NCI-H2227 treated with DMSO at 0.1 percent for 48 hours (cell line): ENCODE data around the gene PLCL2.

Source experiments
- DNase-seq: peaks from one replicate; lab custom pipeline; 2025; lab: John Stamatoyannopoulos, UW

The PLCL2 gene

GRCh38 chr3:17011728-17012338 is 127.1 kb downstream of the PLCL2 start:
- DNase-seq, result no peak

GRCh38 chr3:17013050-17013449 is 128.3 kb downstream of the PLCL2 start:
- DNase-seq, result no peak

GRCh38 chr3:17013571-17013970 is 128.8 kb downstream of the PLCL2 start:
- DNase-seq, result no peak

GRCh38 chr3:17014284-17014683 is 129.5 kb downstream of the PLCL2 start:
- DNase-seq, result no peak

GRCh38 chr3:17014709-17015108 is 130.0 kb downstream of the PLCL2 start:
- DNase-seq, result no peak

- DNase-seq, result no peak
Observed at GRCh38 chr3:17021614-17022013, 136.9 kb downstream of the PLCL2 start.

- no peak for DNase-seq
Observed at GRCh38 chr3:17023006-17023664, 138.4 kb downstream of the PLCL2 start.

GRCh38 chr3:17025594-17026139 is 140.9 kb downstream of the PLCL2 start:
- no peak for DNase-seq

- no peak for DNase-seq
Observed at GRCh38 chr3:17027318-17027717, 142.6 kb downstream of the PLCL2 start.

GRCh38 chr3:17028363-17028762 is 143.6 kb downstream of the PLCL2 start:
- no peak for DNase-seq

- no peak for DNase-seq
Observed at GRCh38 chr3:17030438-17030837, 145.7 kb downstream of the PLCL2 start.

- peak; percentile 61 for DNase-seq
Observed at GRCh38 chr3:17030956-17031652, 146.3 kb downstream of the PLCL2 start.

- no peak for DNase-seq
Observed at GRCh38 chr3:17032407-17033034, 147.8 kb downstream of the PLCL2 start.

GRCh38 chr3:17033516-17034168 is 148.9 kb downstream of the PLCL2 start:
- DNase-seq, result no peak

- no peak for DNase-seq
Observed at GRCh38 chr3:17035033-17035432, 150.3 kb downstream of the PLCL2 start.

- no peak for DNase-seq
Observed at GRCh38 chr3:17035966-17036365, 151.2 kb downstream of the PLCL2 start.

- DNase-seq, result no peak
Observed at GRCh38 chr3:17038141-17038540, 153.4 kb downstream of the PLCL2 start.

- peak; percentile 26 for DNase-seq
Observed at GRCh38 chr3:17038900-17039553, 154.3 kb downstream of the PLCL2 start.

GRCh38 chr3:17039594-17039993 is 154.8 kb downstream of the PLCL2 start:
- DNase-seq, result no peak

GRCh38 chr3:17040322-17040989 is 155.7 kb downstream of the PLCL2 start:
- no peak for DNase-seq

- no peak for DNase-seq
Observed at GRCh38 chr3:17040990-17041377, 156.2 kb downstream of the PLCL2 start.
